ENCODE results near the gene RBBP5.

- peak; percentile 69 to 78 (median 71) for TF ChIP-seq CTCF (IDR thresholded peaks at IDR 0.05)
- peak; percentile 86 to 95 for TF ChIP-seq POLR2AphosphoS5 (IDR thresholded peaks at IDR 0.05)
- peak; percentile 44 for TF ChIP-seq POLR2A (IDR thresholded peaks at IDR 0.05; ENCODE audit: low read depth)
Measured at GRCh38 chr1:205121660-205122488, at the start of gene RBBP5.

Data from esophagus muscularis mucosa (tissue), 3 donors.